ENCODE measurements around the gene PHYHIPL.

GRCh38 chr10:59216178-59216869 is 39.9 kb downstream of the PHYHIPL start:
- TF ChIP-seq ZNF404 (tag by site-specific recombination; IDR thresholded peaks at IDR 0.05) (no peak), CTCF (tag by site-specific recombination; IDR thresholded peaks at IDR 0.05) (no peak), BCL11A (tag by site-specific recombination; IDR thresholded peaks at IDR 0.05; ENCODE audit: low read depth) (no peak), ZSCAN4 (tag by site-specific recombination; IDR thresholded peaks at IDR 0.05) (no peak)
